PC-9 (cell line): Measurements from ENCODE around the gene DDX6.

Source experiments
- EZH2 ChIP-seq: fragments of 200-600 bp; sonication (generic); IDR thresholded peaks from 2 replicates; pipeline ENCODE4 v1.8.0; 2017; ENCODE audit warnings: antibody characterized with exemption, low read depth
- TF ChIP-seq, protein P1 (sequence below): fragments of 200-600 bp; sonication (generic); conservative IDR thresholded peaks from 2 replicates; pipeline ENCODE4 v1.6.1; 2017; ENCODE audit warnings: mixed run types, antibody characterized with exemption, mild to moderate bottlenecking, moderate library complexity

DNA sequence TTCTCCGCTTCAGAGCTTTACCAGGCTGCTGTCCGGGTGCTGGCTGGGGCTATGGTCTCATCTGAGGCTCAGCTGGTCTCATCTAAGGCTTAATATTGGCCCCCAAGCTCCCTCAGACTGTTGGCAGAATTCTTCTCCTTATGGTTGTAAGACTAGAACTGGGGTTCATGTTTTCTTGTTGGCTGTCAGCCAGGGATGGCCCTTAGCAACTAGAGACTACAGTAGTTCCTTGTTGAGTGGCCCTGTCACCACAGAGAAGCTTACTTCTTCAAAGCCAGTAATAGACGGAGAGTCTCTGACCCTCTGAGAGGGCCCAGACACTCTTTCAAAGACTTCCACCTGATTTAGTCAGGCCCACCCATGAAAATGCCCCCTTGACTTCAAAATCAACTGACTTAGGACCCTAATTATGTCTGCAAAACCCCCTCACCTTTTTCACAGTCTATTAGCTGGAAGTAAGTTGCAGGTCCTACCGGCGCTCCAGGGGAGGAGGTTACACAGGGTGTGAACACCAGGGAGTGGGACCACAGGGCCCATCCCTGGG, 87.3 kb downstream of the DDX6 start:
- TF ChIP-seq, protein P1, sequence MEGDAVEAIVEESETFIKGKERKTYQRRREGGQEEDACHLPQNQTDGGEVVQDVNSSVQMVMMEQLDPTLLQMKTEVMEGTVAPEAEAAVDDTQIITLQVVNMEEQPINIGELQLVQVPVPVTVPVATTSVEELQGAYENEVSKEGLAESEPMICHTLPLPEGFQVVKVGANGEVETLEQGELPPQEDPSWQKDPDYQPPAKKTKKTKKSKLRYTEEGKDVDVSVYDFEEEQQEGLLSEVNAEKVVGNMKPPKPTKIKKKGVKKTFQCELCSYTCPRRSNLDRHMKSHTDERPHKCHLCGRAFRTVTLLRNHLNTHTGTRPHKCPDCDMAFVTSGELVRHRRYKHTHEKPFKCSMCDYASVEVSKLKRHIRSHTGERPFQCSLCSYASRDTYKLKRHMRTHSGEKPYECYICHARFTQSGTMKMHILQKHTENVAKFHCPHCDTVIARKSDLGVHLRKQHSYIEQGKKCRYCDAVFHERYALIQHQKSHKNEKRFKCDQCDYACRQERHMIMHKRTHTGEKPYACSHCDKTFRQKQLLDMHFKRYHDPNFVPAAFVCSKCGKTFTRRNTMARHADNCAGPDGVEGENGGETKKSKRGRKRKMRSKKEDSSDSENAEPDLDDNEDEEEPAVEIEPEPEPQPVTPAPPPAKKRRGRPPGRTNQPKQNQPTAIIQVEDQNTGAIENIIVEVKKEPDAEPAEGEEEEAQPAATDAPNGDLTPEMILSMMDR, result no peak
- no peak for TF ChIP-seq EZH2
